ENCODE measurements around the gene CD48.

GRCh38 chr1:160672789-160673695 is 38.6 kb downstream of the CD48 start:
- TF ChIP-seq EZH2phosphoT487 (conservative IDR thresholded peaks at IDR 0.05; ENCODE audit: low read length) (no peak), CTCF (IDR thresholded peaks at IDR 0.05; ENCODE audit: insufficient read depth, low read length, poor library complexity, severe bottlenecking) (no peak)
